Measurements from ENCODE around the gene COL4A6.

- TF ChIP-seq CTCF (IDR thresholded peaks at IDR 0.05; ENCODE audit: poor library complexity) (no peak), EZH2phosphoT487 (IDR thresholded peaks at IDR 0.05; ENCODE audit: low read depth, severe bottlenecking, unreplicated experiment) (no peak)
Observed at GRCh38 chrX:108468486-108468885, 30.3 kb upstream of the COL4A6 start.

Data from hepatocyte (in vitro differentiated cells).